ENCODE results near the gene RBM20. TPM values are rescaled to one million over a fixed set of nuclear protein-coding genes. Genes with fewer than 3 reads are reported as not detected.

RBM20 gene
- total and polyA plus RNA-seq, 10 of the 15 experiments (the other 5 are each of a cell fraction or from before 2014, with no cell fraction given) = 0.04 to 0.26 (median 0.15) TPM

- TF ChIP-seq CHD1 (IDR thresholded peaks at IDR 0.05; ENCODE audit: low read depth, low read length) (no peak), MEF2A (IDR thresholded peaks at IDR 0.05; ENCODE audit: insufficient read depth, low read depth, low read length) (peak; percentile 95), POLR2A (IDR thresholded peaks at IDR 0.05; ENCODE audit: low read depth, low read length) (0 out of 2 replicates have a peak, but pooled peaks have one; percentile 28), USF1 (IDR thresholded peaks at IDR 0.05; ENCODE audit: borderline replicate concordance, extremely low read length, insufficient read depth, low read depth, low read length) (no peak), MXI1 (IDR thresholded peaks at IDR 0.05; ENCODE audit: low read depth, low read length) (0 out of 2 replicates have a peak, but pooled peaks have one; percentile 38), CREM (IDR thresholded peaks at IDR 0.05; ENCODE audit: low read depth) (peak; percentile 41; the same call in 1 of the 2 replicates), JUNB (IDR thresholded peaks at IDR 0.05) (peak; percentile 30), FOXM1 (IDR thresholded peaks at IDR 0.05; ENCODE audit: low read depth, low read length) (peak; percentile 63; the same call in 1 of the 2 replicates), EED (IDR thresholded peaks at IDR 0.05; ENCODE audit: low read depth) (peak; percentile 80), RUNX3 (IDR thresholded peaks at IDR 0.05; ENCODE audit: low read length) (peak; percentile 48; the same call in 1 of the 2 replicates), ZBED1 (IDR thresholded peaks at IDR 0.05; ENCODE audit: borderline replicate concordance) (no peak), PRDM15 (CRISPR knock-in tag; IDR thresholded peaks at IDR 0.05) (no peak), NFIC (IDR thresholded peaks at IDR 0.05; ENCODE audit: low read depth, low read length) (peak; percentile 83), EP300 (IDR thresholded peaks at IDR 0.05; ENCODE audit: borderline replicate concordance in 1 of 2, control insufficient read depth in 1 of 2, low read depth in 2 of 2, low read length in 2 of 2) (0 out of 4 replicates have a peak, but pooled peaks of 1 of the 2 experiments have one; percentile 38), MEF2B (IDR thresholded peaks at IDR 0.05; ENCODE audit: partially characterized antibody, poor library complexity, severe bottlenecking) (peak; percentile 12), MTA3 (IDR thresholded peaks at IDR 0.05; ENCODE audit: borderline replicate concordance, low read length) (peak; percentile 86; the same call in 1 of the 2 replicates)
Measured at GRCh38 chr10:110746969-110747608, 103.0 kb downstream of the RBM20 start (continued).

Data from GM12878 (cell line).